Vagina (tissue), 2 donors: ENCODE results near the gene RC3H2.

Source experiments
- CTCF ChIP-seq, 3 experiments: fragments of 450-650 bp in 2 of 3; fragments of 200-600 bp in 1 of 3; sonication (generic) in 1 of 3; IDR thresholded peaks; one replicate each; pipeline ENCODE4 v1.5.1; 2017 to 2019; ENCODE audit warnings: antibody characterized with exemption in 3 of 3, mild to moderate bottlenecking in 2 of 3, moderate library complexity in 2 of 3
- POLR2AphosphoS5 ChIP-seq, 2 donors: sonication (generic); formaldehyde crosslinking; IDR thresholded peaks; one replicate each; pipeline ENCODE4 v1.9.0; 2017; ENCODE audit warnings: antibody characterized with exemption in 2 of 2, mild to moderate bottlenecking in 2 of 2, low read depth in 1 of 2; ENCODE audit not compliant: insufficient read depth in 1 of 2

- TF ChIP-seq CTCF (IDR thresholded peaks at IDR 0.05): no peak
- TF ChIP-seq POLR2AphosphoS5 (IDR thresholded peaks at IDR 0.05; ENCODE audit: insufficient read depth in 1 of 2, low read depth in 1 of 2): no peak
Observed at GRCh38 chr9:122904466-122904822, 715 bp downstream of the RC3H2 start.
